ENCODE results near the gene ZNF446.
"Not testable (repeated sequence)": the region's sequence is repeated elsewhere in the genome, so short reads cannot be mapped to it uniquely, and the experiment has no call there.

Gene ZNF446

GRCh38 chr19:58499021-58499927 is 23.1 kb downstream of the ZNF446 start:
- DNase-seq (ENCODE audit: low read depth in 2 of 2): peak; percentile 90 to 95

GRCh38 chr19:58500242-58500641 is 24.1 kb downstream of the ZNF446 start:
- no peak for DNase-seq (ENCODE audit: low read depth in 2 of 2)

- not testable (repeated sequence) for DNase-seq (ENCODE audit: low read depth in 2 of 2)
These were observed 31.6 kb downstream of the ZNF446 start for GRCh38 chr19:58507602-58508223.

- no peak for DNase-seq (ENCODE audit: low read depth in 2 of 2)
These were observed 33.6 kb downstream of the ZNF446 start for GRCh38 chr19:58509731-58510083.

GRCh38 chr19:58510084-58510862 is 34.1 kb downstream of the ZNF446 start:
- DNase-seq (ENCODE audit: low read depth in 2 of 2): no peak

GRCh38 chr19:58511353-58512208 is 35.4 kb downstream of the ZNF446 start, which contains the start of gene SLC27A5:
SLC27A5 (minus strand) TSS chr19:58511992; CDS start chr19:58511955, 37 bp downstream.
- no peak for DNase-seq (ENCODE audit: low read depth in 2 of 2)

GRCh38 chr19:58513213-58513693 is 37.1 kb downstream of the ZNF446 start:
- DNase-seq (ENCODE audit: low read depth in 2 of 2): no peak

- peak; percentile 84 for DNase-seq (ENCODE audit: low read depth in 2 of 2)
These were observed 37.8 kb downstream of the ZNF446 start for GRCh38 chr19:58513694-58514563.

- no peak for DNase-seq (ENCODE audit: low read depth in 2 of 2)
These were observed 38.4 kb downstream of the ZNF446 start for GRCh38 chr19:58514564-58515022.

- DNase-seq (ENCODE audit: low read depth in 2 of 2): no peak
These were observed 39.1 kb downstream of the ZNF446 start for GRCh38 chr19:58515259-58515658.

- DNase-seq (ENCODE audit: low read depth in 2 of 2): no peak
These were observed 40.2 kb downstream of the ZNF446 start for GRCh38 chr19:58516246-58516836.

GRCh38 chr19:58516964-58517833 is 41.0 kb downstream of the ZNF446 start:
- no peak for DNase-seq (ENCODE audit: low read depth in 2 of 2)

GRCh38 chr19:58518256-58519086 is 42.3 kb downstream of the ZNF446 start:
- DNase-seq (ENCODE audit: low read depth in 2 of 2): no peak

GRCh38 chr19:58519087-58519354 is 42.9 kb downstream of the ZNF446 start:
- no peak for DNase-seq (ENCODE audit: low read depth in 2 of 2)

- DNase-seq (ENCODE audit: low read depth in 2 of 2): peak; percentile 72 to 76
These were observed 43.5 kb downstream of the ZNF446 start, which contains the start of gene ZBTB45 for GRCh38 chr19:58519355-58520256. ZBTB45 (minus strand) TSS chr19:58519810; CDS start chr19:58517673, 2,137 bp downstream.

- DNase-seq (ENCODE audit: low read depth in 2 of 2): no peak
These were observed 44.1 kb downstream of the ZNF446 start for GRCh38 chr19:58520257-58520599.

GRCh38 chr19:58521651-58522050 is 45.5 kb downstream of the ZNF446 start:
- no peak for DNase-seq (ENCODE audit: low read depth in 2 of 2)

Measured in stimulated activated CD8-positive, alpha-beta memory T cell treated with anti-CD3 and anti-CD28 coated beads, Interleukin-15, amount 100 ng/mL, for 4 hours (primary cell).